Hypothalamus (tissue), 51 donors: ENCODE measurements around the gene KPNA1.
A peak's percentile ranks its signal among the peaks of the same experiment; 100 is the strongest.

Source experiments
- DNase-seq, 51 donors: peaks; one replicate each; lab custom pipeline; 2025; lab: John Stamatoyannopoulos, UW

Gene KPNA1

DNA sequence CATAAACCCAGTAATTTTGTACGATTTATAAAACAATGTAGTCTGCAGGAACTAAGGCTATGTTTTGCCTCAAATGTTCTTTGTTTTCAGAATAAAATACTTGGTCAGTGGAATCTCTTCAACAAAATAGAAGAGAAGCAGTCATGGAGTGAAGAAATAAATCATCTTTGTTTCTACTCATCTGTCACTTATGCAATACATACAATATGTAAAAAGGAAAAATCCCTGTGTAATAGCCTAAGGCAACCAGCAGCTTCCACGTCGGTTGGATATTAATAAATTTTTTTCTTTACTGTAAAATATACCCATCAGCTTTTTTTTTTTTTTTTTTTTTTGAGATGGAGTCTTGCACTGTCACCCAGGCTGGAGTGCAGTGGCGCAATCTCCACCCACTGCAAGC, 93.6 kb downstream of the KPNA1 start:
- DNase-seq = no peak

DNA sequence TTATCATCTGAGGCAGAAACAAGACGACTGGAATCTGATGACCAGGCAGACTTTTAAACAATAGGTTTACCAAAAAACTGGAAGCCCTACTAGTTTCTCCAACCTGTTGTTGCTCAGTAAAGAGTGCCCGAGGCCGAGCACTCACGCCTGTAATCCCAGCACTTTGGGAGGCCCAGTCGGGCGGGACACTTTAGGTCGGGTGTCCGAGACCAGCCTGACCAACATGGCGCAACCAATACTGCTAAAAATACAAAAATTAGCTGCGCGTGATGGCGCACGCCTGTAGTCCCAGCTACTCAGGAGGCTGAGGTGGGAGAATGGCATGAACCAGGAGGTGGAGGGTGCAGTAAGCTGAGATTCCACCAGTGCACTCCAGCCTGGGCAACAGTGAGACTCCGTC, 97.8 kb downstream of the KPNA1 start:
- no peak for DNase-seq

DNA sequence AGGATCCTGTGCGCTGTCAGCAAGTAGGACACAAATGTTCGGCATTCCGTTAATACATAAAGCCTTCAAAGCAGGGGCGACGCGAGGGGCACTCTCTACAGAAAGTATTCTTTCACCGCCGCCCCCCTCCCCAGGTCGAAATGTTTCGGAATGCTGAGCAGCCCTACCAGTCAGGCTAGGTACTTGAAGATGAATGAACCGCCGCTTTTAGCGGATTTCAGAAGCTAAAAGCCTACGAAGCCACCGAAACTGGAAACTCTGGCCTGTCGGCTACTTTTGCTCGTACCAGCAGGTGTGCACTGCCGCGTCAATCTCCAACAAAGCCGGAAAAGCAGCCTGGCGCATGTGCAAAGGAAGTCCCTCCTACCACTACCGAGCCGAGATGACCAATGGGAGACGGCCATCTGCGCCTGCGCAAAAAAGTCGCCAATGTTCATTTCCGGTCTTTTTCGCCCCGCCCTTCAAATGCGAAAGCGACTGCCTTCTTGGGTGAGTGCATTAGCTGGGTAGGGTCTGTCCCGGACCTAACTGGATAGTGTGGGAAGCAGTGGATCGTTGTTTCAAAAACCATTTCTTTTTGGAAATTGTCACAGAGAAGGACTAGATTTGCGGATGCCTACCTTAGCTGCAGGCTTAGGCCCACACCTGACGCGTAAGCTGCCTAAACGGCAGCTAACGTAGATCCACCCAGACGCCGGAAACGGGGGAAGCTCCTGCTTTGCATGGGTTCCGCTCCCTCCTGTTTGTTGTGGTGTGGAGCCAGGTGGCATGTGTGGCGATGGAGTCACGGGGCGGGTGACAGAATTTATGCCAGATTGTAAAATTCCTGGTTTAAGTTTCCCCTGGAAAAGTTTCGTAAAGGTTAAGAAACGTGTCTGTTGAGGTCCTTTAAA, 98.7 kb downstream of the KPNA1 start, which contains the start of gene WDR5B:
TSS of gene WDR5B (minus strand) at position 301 of the 893 bp plus-strand sequence. CDS start 534 bp downstream, outside the sequence.
- DNase-seq = no peak

DNA sequence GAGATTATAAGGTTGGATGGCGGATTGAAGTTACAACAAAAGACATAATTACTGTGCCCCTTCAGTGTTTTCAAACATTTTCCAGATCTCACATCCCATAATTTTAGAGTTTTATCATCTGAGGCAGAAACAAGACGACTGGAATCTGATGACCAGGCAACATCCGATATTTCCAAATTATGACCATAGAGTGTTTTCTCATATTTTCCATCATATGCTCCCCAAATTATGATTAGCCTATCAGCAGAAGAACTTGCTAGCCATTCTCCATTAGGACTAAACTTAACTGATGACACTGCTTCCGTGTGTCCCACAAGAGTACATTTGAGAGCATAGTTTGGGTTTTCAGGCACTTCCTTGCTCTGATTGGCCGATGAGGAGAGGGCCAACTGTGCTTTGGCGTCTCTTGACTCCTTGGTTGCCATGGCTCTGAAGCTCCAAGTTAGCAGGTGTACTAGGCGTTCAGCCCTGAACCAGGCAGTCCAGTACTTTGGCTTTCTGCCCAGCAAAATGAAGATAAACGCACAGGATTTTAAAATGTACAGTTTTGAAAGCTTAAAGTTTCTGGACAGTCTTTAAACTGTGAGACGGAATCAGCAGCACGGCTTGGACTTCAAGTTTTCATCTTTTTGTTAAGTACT, 99.5 kb downstream of the KPNA1 start:
- no peak for DNase-seq

DNA sequence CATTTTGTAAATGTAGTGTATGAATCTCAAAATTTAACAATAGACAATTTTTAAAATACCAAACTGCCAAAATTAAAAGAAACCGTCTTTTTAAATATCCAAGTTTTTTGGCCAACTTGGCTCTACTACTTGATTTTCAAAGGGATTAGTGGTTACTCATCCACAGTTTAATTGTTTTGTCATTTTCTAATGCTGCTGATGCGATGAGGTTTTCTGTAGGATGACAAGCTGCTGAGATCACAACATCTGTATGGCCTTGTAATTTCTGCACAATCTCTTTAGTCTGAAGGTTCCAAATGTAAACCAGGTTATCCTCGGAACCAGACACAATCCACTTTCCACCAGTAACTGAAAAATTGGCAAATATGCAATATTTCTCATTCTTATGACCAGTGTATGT, 100.3 kb downstream of the KPNA1 start:
- no peak for DNase-seq

DNA sequence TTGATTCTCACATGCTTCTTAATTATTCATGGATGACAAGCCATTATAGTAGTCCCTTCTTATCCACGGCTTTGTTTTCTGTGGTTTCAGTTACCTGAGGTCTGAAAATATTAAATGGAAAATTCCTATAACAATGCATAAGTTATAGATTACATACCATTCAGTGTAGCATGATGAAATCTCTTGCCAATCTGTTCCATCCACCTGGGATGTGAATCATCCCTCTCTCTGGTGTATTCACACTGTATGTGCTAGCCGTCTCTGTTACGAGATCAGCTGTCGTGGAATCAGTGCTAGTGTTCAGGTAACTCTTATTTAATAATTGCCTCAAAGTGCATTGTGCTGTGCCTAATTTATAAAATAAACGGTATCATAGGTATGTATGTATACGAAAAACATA, 104.1 kb downstream of the KPNA1 start:
- DNase-seq = no peak

DNA sequence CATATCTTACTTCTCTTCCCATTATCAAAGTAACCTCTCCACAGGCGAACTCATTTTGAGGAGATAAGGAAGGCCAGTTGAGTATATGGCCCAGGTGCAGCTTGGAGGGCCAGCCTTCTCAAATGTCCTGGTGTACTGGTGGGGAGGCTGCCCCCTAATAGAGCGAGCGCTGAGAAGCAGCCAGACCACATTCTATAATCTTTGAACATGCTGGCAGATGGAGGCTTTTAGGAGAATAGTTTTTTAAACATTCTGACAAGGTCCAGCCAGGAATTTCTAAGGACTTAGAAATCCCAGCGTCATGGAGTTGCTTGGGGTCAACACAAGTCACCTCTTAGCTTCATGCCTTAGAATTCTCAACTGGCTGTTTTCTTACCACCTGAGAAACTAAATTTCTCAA, 104.6 kb downstream of the KPNA1 start:
- no peak for DNase-seq

DNA sequence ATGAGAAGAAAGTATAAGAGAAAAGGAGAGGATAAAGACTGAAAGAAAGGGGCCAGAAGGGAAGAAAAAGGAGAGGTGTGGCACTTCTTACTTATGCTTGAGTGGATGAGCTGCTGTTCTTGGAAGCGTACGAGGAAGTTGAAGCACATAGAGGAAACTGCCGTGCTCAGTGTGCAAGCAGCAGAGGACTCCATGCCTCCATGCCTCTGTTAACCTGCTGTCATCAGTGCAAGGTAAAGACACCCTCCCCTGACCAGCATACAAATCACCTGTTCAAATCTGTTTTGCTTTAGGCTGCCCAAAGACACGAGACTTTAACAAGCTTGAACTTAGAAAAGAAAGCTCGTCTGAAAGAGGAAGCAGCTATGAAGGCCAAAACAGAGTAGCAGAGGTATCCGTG, 105.3 kb downstream of the KPNA1 start:
- no peak for DNase-seq

DNA sequence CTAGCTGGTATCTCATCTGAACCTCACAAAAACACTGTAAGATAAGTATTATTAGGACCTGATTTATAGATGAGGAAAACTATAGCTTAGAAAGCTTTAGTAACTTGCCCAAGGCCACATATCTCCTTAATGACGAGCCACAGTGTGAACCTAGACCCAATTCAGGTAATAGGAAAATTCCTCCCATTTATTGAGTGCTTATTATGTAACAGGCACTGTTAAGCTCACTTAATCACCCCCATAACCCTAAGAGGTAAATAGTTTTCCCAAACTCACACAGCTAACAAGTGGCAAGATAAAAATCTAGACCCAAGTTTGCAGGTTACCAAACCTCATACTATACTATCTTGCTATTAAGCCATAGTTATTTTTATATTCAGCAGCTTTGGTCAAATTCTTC, 106.8 kb downstream of the KPNA1 start:
- DNase-seq = no peak

DNA sequence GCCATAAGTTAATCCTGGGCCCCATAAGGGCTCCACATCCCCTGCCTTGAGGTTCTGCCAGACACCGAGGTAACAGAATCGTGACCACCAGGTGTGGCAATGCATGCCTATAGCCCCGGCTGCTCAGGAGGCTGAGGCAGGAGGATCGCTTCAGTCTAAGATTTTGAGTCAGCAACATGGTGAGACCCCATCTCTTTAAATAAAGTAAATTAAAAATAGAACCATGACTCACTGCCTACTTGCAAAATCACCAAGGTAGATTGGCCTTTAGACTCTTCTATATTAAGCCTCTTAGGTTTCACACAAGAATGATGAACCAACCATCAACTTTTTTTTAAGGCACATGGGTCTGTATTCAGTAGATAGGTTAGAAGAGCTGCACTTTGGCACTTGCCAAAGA, 108.5 kb downstream of the KPNA1 start:
- no peak for DNase-seq

DNA sequence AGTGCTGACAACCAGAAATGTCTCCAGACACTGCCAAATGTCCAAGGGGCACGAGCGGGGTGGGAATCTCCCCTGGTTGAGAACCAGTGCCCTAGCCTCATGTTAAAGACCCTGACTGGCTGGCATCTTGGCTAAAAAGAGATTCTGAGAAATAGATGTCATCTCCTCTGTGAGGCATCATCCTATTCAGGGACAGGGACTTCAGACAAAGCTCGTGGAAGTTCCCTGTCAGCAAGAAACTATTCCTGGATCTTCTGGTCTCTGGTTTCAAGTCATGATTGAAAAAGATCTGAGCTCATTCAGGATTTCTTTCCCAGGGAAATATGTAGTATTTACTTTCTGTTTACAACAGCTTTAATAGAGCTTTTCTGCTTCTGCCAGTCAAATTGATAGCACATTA, 109.7 kb downstream of the KPNA1 start:
- no peak for DNase-seq

DNA sequence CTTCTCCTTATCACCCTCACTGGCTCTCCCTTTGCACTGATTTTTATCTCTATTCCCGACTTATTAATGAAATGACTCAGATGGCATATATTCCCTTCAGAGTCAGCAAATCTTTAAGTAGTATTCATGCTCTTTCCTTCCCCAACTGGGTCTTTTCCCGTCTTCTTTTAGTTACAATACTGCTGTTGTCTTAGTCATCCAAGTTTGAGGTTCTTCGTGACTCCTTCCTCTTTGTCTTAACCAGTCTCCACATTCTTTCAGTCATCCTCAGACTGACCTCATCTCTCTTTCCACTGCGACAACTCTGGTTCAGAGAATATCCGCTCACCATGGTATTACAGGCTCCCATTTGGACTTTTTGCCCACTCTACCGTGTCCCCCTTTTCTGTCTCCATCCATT, 111.2 kb downstream of the KPNA1 start:
- no peak for DNase-seq

DNA sequence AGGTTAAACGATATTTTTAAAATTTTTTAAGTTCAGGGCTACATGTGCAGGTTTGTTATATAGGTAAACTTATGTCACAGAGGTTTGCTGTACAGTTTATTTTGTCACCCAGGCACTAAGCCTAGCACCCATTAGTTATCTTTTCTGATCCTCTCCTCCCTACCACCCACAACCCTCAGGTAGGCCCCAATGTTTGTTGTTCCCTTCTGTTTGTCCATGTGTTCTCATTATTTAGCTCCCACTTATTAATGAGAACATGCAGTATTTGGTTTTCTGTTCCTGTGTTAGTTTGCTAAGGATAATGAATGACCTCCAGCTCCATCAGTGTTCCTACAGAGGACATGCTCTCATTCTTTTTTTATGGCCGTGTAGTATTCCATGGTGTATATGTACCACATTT, 115.8 kb downstream of the KPNA1 start:
- DNase-seq = no peak

DNA sequence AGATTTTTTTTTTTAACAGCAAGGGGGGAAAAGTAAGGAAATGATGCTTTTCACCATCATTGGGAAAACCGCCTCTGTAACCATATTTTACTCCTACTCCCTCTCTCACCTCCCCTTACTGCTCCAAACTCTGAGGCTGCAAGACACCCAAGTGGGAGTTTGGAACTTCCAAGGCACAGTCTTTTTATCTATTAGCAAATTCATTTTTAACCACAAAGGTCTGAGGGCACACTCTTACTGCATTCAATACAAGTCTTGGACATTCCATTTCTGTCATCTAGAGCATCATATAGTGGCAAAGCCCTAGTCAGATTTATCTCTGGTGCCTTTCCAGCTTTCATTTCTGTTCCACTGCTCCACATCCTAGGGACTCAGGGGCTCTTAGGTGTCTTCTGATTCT, 117.5 kb downstream of the KPNA1 start:
- DNase-seq = no peak

DNA sequence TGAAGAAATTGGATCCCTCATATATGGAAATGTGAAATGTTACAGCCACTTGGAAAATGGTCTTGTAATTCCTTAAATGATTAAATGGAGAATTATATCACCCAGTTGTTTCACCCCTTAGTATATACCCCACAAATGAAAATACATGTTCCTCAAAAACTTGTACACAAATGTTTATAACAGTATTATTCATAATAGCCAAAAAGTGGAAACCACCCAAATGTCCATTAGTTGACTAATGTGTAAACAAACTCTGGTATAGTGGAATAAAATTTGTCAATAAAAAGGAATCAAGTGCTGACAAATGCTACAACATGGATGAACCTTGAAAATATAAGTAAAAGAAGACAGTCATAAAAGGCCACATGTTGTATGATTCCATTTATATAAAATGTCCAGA, 118.2 kb downstream of the KPNA1 start:
- DNase-seq = no peak

DNA sequence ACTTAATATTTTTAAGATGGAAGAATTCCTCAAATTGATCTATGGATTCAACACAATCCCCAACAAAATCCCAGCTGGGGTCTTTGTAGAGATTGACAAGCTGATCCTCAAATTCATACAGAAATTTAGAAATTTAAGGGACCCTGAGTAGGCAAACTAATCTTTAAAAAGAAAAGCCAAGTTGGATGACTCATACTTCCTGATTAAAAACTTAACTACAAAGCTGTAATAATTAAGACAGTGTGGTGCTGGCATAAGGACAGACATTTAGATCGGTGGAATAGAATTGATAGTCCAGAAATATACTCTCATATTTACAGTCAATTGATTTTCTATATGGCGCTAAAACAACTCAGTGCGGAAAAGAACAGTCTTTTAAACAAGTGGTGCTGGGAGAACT, 119.2 kb downstream of the KPNA1 start:
- no peak for DNase-seq

DNA sequence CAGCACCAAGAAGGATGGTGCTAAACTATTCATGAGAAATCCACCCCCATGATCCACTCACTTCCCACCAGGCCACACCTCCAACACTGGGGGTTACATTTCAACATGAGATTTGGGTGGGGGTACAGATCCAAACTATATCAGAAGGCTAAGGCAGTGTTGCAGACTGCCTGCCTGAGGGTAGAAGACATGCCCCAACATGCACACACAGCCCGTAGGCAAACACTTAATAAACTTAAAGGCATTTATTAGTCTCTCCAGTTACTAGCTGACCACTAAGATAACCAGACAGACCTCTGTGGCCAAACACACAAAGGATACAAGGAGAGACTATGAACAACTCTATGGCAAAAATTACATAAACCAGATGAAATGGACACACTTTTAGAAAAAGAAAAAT, 120.6 kb downstream of the KPNA1 start:
- DNase-seq = no peak

DNA sequence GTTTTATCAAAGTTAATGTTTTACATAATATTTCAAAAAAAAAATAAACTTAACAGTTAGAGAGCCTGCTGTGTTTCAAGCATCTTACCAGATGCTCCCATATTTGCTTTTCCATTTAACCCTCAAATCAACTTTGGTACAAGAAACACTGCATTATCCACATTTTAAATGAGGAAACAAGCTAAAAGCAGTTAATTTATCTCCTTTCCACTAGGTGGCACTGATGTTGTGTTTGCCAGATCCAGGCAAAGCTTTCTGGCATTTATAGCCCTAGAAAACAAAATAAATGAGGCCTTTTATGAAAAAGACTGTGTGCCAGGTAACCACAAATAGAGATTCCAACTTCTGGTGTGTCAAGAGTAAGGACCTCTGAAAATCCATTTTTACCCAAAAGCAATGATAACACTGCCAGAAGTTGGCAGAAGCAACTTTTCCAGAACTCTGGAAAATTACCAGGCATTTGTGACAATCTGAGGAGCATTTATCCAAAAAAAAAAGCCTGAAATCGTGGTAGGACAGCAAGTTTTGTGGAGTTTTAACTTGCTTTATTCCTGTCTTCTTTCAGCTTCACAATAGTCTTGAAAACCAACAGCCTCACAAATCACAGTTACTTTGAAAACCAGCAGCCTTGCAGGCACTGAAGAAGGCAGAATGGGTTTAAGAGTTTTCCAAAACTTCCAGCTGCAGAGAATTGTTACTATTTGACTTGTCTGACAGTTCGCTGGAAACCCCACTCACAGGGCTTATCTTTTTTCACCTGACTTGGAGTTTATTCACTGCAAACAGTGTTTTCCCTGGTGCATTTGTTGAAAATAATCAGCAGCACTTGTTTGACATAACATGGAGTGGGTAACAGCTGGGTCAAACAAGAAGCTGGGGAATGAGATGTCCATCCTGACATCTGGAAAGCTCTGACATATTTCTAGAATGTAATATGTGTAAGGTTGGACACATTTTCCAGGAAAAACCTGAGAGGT, 121.6 kb downstream of the KPNA1 start:
- peak in 4 of 51 donors; percentile 1 to 11 (median 6) for DNase-seq

DNA sequence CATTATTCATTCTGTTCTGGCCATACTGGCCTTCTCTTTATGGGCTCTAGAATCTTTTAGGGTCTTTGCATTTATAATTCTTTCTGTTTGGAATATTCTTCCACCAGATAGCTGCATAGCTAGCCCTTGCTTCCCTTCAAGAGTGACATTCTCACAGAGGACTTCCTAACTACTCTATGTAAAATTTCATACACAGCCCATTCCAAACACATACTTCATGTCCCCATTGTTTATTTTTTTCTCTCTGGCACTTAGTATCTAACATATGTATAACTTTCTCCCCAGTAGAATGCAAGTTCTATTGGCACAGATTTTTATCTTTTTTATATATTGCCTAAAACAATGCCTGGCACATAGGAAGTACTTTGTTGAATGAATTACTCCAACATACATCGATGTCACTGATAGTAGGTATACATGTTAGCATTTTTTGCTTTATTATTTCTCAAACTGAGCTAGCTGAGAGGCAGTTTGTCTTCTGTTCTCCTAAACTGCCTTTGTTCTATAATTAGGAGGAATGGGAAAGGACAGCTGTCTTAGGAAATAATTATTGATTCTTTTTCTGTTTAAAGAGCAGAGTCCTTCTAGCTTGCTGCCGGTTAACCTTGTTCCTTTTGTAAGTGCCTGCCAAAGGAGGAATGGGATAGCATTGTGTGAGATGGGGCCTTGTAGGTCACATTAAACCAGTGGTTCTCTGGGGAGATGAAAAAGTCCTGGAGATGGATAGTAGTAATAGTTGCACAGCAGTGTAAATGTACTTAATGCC, 122.9 kb downstream of the KPNA1 start:
- DNase-seq = no peak

DNA sequence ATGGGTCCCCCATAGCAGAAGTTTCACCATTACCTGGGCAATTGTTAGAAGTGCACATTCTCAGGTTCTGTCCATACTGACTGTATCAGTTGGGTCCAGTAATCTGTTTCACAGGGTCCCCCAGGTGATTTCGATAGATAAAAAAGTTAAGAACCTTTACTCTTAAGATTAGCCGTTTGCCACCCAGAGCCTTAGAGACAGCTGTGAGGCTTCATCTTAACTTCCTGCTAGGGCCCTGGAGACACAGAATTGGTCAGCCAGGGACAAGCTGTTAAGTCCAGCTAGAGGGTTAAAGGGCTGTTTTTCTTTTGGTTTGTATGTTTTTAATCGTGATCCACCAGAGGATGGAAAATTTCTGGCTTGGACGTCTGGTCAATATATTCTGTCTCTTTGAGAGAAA, 124.1 kb downstream of the KPNA1 start:
- DNase-seq = no peak
